Loucy (cell line): ENCODE data around the gene AHI1.
A peak's percentile ranks its signal among the peaks of the same experiment; 100 is the strongest.

Source experiments
- H2AFZ ChIP-seq: fragments of 200-600 bp; sonication (generic); 2 replicates; pipeline ENCODE4 v1.6.0; 2016; ENCODE audit warnings: antibody characterized with exemption, mild to moderate bottlenecking, low read length, moderate library complexity
- H3F3A ChIP-seq: fragments of 200-600 bp; 2 replicates; pipeline ENCODE4 v1.6.0; 2016; ENCODE audit warnings: antibody characterized with exemption, low read depth, mild to moderate bottlenecking
- H3K27me3 ChIP-seq: fragments of 200-600 bp; sonication (generic); 2 replicates; pipeline ENCODE4 v1.6.1; 2014; ENCODE audit warnings: low read length, mild to moderate bottlenecking; ENCODE audit not compliant: insufficient read depth, poor library complexity, severe bottlenecking
- H3K36me3 ChIP-seq: fragments of 200-600 bp; sonication (generic); 2 replicates; pipeline ENCODE4 v1.6.1; 2016; ENCODE audit warnings: low read length; ENCODE audit not compliant: insufficient read depth
- H3K4me1 ChIP-seq: fragments of 200-600 bp; sonication (generic); 2 replicates; pipeline ENCODE4 v1.5.1; 2014; ENCODE audit warnings: low read length, mild to moderate bottlenecking; ENCODE audit not compliant: insufficient read depth, poor library complexity, severe bottlenecking
- H3K4me2 ChIP-seq: fragments of 200-600 bp; sonication (generic); 2 replicates; pipeline ENCODE4 v1.6.0; 2014; ENCODE audit warnings: antibody characterized with exemption, low read length, low read depth, mild to moderate bottlenecking; ENCODE audit not compliant: poor library complexity, severe bottlenecking
- H3K4me3 ChIP-seq: fragments of 200-600 bp; sonication (generic); 2 replicates; pipeline ENCODE4 v1.5.1; 2014; ENCODE audit warnings: low read length, mild to moderate bottlenecking, mixed read lengths; ENCODE audit not compliant: poor library complexity, severe bottlenecking
- H3K79me2 ChIP-seq: fragments of 200-600 bp; sonication (generic); 2 replicates; pipeline ENCODE4 v1.6.1; 2014; ENCODE audit warnings: low read length; ENCODE audit not compliant: insufficient read depth
- H3K9ac ChIP-seq: fragments of 200-600 bp; sonication (generic); 2 replicates; pipeline ENCODE4 v1.6.0; 2014; ENCODE audit warnings: mild to moderate bottlenecking, low read depth, low read length, moderate library complexity; ENCODE audit not compliant: poor library complexity, severe bottlenecking
- H3K9me2 ChIP-seq: fragments of 200-600 bp; sonication (generic); replicated peaks from 2 replicates; pipeline ENCODE4 v1.6.1; 2016; ENCODE audit warnings: low read depth, low read length, mixed read lengths
- H3K9me3 ChIP-seq: fragments of 200-600 bp; sonication (generic); 2 replicates; pipeline ENCODE4 v1.6.1; 2014; ENCODE audit warnings: mild to moderate bottlenecking, antibody characterized with exemption, low read length, low read depth; ENCODE audit not compliant: insufficient read depth
- H4K20me1 ChIP-seq: fragments of 200-600 bp; sonication (generic); 2 replicates; pipeline ENCODE4 v1.6.0; 2014; ENCODE audit warnings: antibody characterized with exemption, low read length, mild to moderate bottlenecking; ENCODE audit not compliant: insufficient read depth, poor library complexity, severe bottlenecking
- EZH2phosphoT487 ChIP-seq: fragments of 200-600 bp; IDR thresholded peaks from 2 replicates; pipeline ENCODE4 v1.6.1; 2018; ENCODE audit warnings: antibody characterized with exemption, mild to moderate bottlenecking, moderate library complexity, borderline replicate concordance
- TF ChIP-seq, protein P1 (sequence below): fragments of 200-600 bp; sonication (generic); conservative IDR thresholded peaks from 2 replicates; pipeline ENCODE4 v1.5.1; 2014; ENCODE audit warnings: mild to moderate bottlenecking, antibody characterized with exemption, low read length

The AHI1 gene

DNA sequence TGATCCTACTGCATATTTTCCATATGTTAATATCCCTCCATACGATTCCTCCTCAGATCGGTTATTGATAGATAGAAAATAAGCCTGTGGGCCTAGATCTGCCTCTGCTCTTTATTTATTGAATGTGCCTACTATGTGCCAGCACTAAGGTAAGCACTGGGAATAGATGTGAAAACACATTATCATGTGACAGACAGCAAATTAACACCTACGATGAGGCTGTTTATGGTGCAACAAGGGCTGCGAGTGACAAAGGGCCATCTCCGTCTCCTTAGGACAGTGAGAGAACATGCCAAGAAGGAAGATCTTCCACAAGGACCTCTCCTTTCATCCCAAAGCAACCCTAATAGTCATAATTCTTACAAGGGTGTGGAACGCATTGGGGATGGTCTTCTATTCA, 225.9 kb downstream of the AHI1 start:
- Histone ChIP-seq H3K9me3 (no peaks in the 10 kb centered on the region), H3K9me2 (no peaks in the 10 kb centered on the region), H2AFZ (no peak overlapping the region), H3F3A (no peaks in the 10 kb centered on the region), H3K36me3 (no peaks in the 10 kb centered on the region), H3K4me3 (no peak overlapping the region), H3K4me2 (no peak overlapping the region), H4K20me1 (no peaks in the 10 kb centered on the region), H3K9ac (no peak overlapping the region), H3K79me2 (no peaks in the 10 kb centered on the region), H3K4me1 (peaks cover 61% of the 10 kb centered on the region), H3K27me3 (no peaks in the 10 kb centered on the region)
- TF ChIP-seq EZH2phosphoT487: no peak
- TF ChIP-seq, protein P1, sequence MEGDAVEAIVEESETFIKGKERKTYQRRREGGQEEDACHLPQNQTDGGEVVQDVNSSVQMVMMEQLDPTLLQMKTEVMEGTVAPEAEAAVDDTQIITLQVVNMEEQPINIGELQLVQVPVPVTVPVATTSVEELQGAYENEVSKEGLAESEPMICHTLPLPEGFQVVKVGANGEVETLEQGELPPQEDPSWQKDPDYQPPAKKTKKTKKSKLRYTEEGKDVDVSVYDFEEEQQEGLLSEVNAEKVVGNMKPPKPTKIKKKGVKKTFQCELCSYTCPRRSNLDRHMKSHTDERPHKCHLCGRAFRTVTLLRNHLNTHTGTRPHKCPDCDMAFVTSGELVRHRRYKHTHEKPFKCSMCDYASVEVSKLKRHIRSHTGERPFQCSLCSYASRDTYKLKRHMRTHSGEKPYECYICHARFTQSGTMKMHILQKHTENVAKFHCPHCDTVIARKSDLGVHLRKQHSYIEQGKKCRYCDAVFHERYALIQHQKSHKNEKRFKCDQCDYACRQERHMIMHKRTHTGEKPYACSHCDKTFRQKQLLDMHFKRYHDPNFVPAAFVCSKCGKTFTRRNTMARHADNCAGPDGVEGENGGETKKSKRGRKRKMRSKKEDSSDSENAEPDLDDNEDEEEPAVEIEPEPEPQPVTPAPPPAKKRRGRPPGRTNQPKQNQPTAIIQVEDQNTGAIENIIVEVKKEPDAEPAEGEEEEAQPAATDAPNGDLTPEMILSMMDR: no peak

DNA sequence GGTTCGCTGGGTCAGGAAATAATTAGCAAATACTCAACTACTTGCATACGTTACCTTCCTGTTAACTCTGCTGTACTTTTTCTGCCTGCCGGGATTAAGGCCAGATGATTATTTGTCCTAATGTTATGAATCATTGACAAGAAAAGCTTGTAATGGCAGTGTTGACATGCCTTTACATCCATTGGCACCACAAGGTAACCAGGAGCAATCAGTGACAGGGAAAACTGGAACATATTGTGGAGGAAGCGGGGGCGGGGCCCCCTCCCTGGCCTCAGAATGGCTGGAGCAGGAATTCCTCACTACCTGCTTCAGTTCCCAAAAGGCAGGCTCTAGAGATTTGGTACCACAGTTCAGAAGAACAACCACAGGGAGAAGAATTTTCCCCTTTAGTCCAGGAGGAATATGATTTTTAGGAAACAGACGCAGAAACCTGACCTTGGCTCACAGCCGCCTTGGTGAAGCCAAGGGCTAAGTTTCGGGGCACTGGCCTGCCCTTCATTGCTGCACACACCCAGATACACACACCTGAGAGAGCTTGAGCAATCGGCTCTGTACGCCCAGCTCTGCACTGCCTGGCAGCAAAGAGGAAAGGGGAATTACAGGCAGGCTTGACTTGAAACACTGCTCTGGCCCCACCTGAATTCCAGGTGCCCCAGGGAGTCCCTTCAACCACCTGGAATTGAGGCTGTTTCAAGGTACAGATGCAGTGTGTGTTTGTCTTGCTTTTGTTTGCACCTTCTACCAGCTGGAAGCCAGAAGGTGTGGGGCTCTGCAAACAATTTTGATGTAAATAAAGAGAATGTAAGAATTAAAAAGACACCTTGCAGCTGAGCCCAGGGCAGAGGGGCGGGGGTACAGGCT, 226.6 kb downstream of the AHI1 start:
- Histone ChIP-seq H3K36me3 (no peaks in the 10 kb centered on the region), H3K9me3 (no peaks in the 10 kb centered on the region), H3K9ac (no peak overlapping the region), H3K27me3 (no peaks in the 10 kb centered on the region), H3K79me2 (no peaks in the 10 kb centered on the region), H4K20me1 (no peaks in the 10 kb centered on the region), H3K4me3 (no peak overlapping the region), H3K9me2 (no peaks in the 10 kb centered on the region), H3F3A (no peaks in the 10 kb centered on the region), H2AFZ (peak overlapping the region; percentile 31; the same call in 1 of the 2 replicates), H3K4me1 (peaks cover 64% of the 10 kb centered on the region), H3K4me2 (no peak overlapping the region)
- TF ChIP-seq, protein P1: no peak
- TF ChIP-seq EZH2phosphoT487: no peak

DNA sequence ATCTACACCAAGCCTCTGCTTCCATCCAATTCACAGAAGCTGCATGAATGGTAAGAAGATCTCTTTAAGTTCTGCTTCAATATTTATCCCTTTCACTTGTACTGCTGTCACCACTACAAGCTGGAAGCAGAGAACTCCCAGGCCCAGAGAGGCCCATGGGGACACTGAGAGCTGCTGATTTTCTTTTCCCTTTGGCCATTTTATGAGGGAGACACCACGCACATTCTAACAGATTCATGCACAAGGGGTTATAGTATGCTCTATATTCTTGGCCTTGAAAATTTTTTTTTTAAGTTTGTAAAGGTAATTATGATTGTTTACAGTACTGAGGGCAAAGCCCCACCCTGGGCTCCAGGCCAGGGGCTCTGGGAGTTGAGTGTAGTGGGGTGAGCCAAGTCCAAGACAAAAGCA, 228.1 kb downstream of the AHI1 start:
- Histone ChIP-seq H3K9me3 (no peaks in the 10 kb centered on the region), H2AFZ (no peak overlapping the region), H3K4me3 (no peak overlapping the region), H3K79me2 (no peaks in the 10 kb centered on the region), H3K27me3 (no peaks in the 10 kb centered on the region), H3K9me2 (no peaks in the 10 kb centered on the region), H3K4me1 (peaks cover 54% of the 10 kb centered on the region), H3F3A (no peaks in the 10 kb centered on the region), H4K20me1 (no peaks in the 10 kb centered on the region), H3K36me3 (no peaks in the 10 kb centered on the region), H3K4me2 (no peak overlapping the region), H3K9ac (no peak overlapping the region)
- TF ChIP-seq EZH2phosphoT487: no peak
- TF ChIP-seq, protein P1: no peak
